ENCODE results near the gene TRIM75.
"Not testable (repeated sequence)": the region's sequence is repeated elsewhere in the genome, so short reads cannot be mapped to it uniquely, and the experiment has no call there.

The TRIM75 gene

GRCh38 chr4:165053645-165054044, at the start of gene TRIM75:
TRIM75 (plus strand) TSS chr4:165053866; CDS start chr4:165059148, 5,282 bp downstream.
- DNase-seq, result no peak

- no peak for DNase-seq
Observed at GRCh38 chr4:165005352-165005925, 48.2 kb upstream of the TRIM75 start.

- DNase-seq, result no peak
Observed at GRCh38 chr4:165006456-165006855, 47.2 kb upstream of the TRIM75 start.

GRCh38 chr4:165006886-165007285, 46.8 kb upstream of the TRIM75 start:
- DNase-seq, result no peak

GRCh38 chr4:165009493-165010227, 44.0 kb upstream of the TRIM75 start:
- DNase-seq, result no peak

- DNase-seq, result no peak
Observed at GRCh38 chr4:165010487-165010886, 43.2 kb upstream of the TRIM75 start.

- DNase-seq, result no peak
Observed at GRCh38 chr4:165010991-165011390, 42.7 kb upstream of the TRIM75 start.

GRCh38 chr4:165011403-165011802, 42.3 kb upstream of the TRIM75 start:
- no peak for DNase-seq

GRCh38 chr4:165013691-165014090, 40.0 kb upstream of the TRIM75 start:
- DNase-seq, result no peak

GRCh38 chr4:165016971-165017370, 36.7 kb upstream of the TRIM75 start:
- DNase-seq, result no peak

- not testable (repeated sequence) for DNase-seq
Observed at GRCh38 chr4:165019995-165020394, 33.7 kb upstream of the TRIM75 start.

- not testable (repeated sequence) for DNase-seq
Observed at GRCh38 chr4:165025782-165026181, 27.9 kb upstream of the TRIM75 start.

- peak in 6 of 56 donors; percentile 3 to 44 (median 25) for DNase-seq
Observed at GRCh38 chr4:165027762-165028402, 25.8 kb upstream of the TRIM75 start.

- DNase-seq, result no peak
Observed at GRCh38 chr4:165031436-165032211, 22.0 kb upstream of the TRIM75 start, which contains the start of gene TRIM60. TRIM60 (plus strand) TSS chr4:165031999; CDS start chr4:165040073, 8,074 bp downstream.

GRCh38 chr4:165048170-165048569, 5.5 kb upstream of the TRIM75 start:
- no peak for DNase-seq

- no peak for DNase-seq
Observed at GRCh38 chr4:165052627-165053026, 1.0 kb upstream of the TRIM75 start.

- no peak for DNase-seq
Observed at GRCh38 chr4:165055601-165056000, 1.9 kb downstream of the TRIM75 start.

GRCh38 chr4:165058666-165059065, 5.0 kb downstream of the TRIM75 start:
- no peak for DNase-seq

GRCh38 chr4:165059386-165059785, 5.7 kb downstream of the TRIM75 start:
- no peak for DNase-seq

GRCh38 chr4:165060938-165061337, 7.3 kb downstream of the TRIM75 start:
- DNase-seq, result no peak

GRCh38 chr4:165070560-165070959, 16.9 kb downstream of the TRIM75 start:
- DNase-seq, result no peak

- not testable (repeated sequence) for DNase-seq
Observed at GRCh38 chr4:165073346-165073745, 19.7 kb downstream of the TRIM75 start.

Measured in amygdala (tissue), 56 donors.